Endothelial cell of umbilical vein (primary cell): ENCODE data around the gene SH3BGRL3. TPM values are rescaled to one million over a fixed set of nuclear protein-coding genes. Genes with fewer than 3 reads are reported as not detected.

ENCODE experiments used
- BruUV-seq: library from RNA; stranded (reverse); fragments of 400-500 nt; replicated peaks from 2 replicates; lab custom pipeline; 2021; lab: Mats Ljungman, UMichigan
- CTCF ChIA-PET: fragments of 300-600, 350-600 bp; sonication (Branson Sonifier 250); formaldehyde crosslinking; loops from one replicate; lab custom pipeline; 2021; ENCODE audit warnings: antibody characterized with exemption, inconsistent platforms; lab: Charles Lee
- POLR2A ChIA-PET: fragments of 300-600, 350-600 bp; sonication (Branson Sonifier 250); formaldehyde crosslinking; loops from one replicate; lab custom pipeline; 2021; ENCODE audit warnings: antibody characterized with exemption, inconsistent platforms; lab: Charles Lee
- DNase-seq: peaks from one replicate; pipeline ENCODE4 v3.0.0-alpha.2; 2011; ENCODE audit warnings: low read depth, low spot score
- FAIRE-seq: peaks from 2 replicates; lab custom pipeline; 2011; peaks lifted over from hg19 to GRCh38; lab: Jason Lieb, UNC
- H2AFZ ChIP-seq: 2 replicates; pipeline ENCODE4 v1.6.0; 2012; ENCODE audit warnings: low read depth, low read length, control low read depth, inconsistent platforms
- H3K27ac ChIP-seq: 2 replicates; pipeline ENCODE4 v1.5.1; 2011; ENCODE audit warnings: low read depth, mild to moderate bottlenecking, control low read depth, low read length, moderate library complexity; ENCODE audit not compliant: insufficient read depth
- H3K27me3 ChIP-seq, 2 experiments: 2 replicates each; pipeline versions ENCODE4 v1.6.0 to v1.6.1; 2011; ENCODE audit warnings: low read length in 2 of 2, mixed read lengths in 1 of 2; ENCODE audit not compliant: control insufficient read depth in 2 of 2, insufficient read depth in 2 of 2
- H3K36me3 ChIP-seq, 2 experiments: 2 replicates in 1 of 2; 3 replicates in 1 of 2; pipeline ENCODE4 v1.5.1; 2011; ENCODE audit warnings: low read length in 2 of 2, mild to moderate bottlenecking in 1 of 2, moderate library complexity in 1 of 2; ENCODE audit not compliant: control insufficient read depth in 2 of 2, insufficient read depth in 2 of 2; ENCODE audit errors: extremely low read depth in 1 of 2
- H3K4me1 ChIP-seq: 3 replicates; pipeline ENCODE4 v1.5.1; 2011; ENCODE audit warnings: mild to moderate bottlenecking, low read length; ENCODE audit not compliant: control insufficient read depth, insufficient read depth; ENCODE audit errors: extremely low read depth
- H3K4me2 ChIP-seq: 2 replicates; pipeline ENCODE4 v1.6.1; 2011; ENCODE audit warnings: low read length, control low read depth, mixed read lengths; ENCODE audit not compliant: insufficient read depth
- H3K4me3 ChIP-seq, 3 experiments: fragments of 200-600 bp in 1 of 3; sonication (generic), shearing (Covaris generic) in 1 of 3; replicated peaks in 1 of 3; 2 replicates each; pipeline ENCODE4 v1.5.1; 2011 to 2016; ENCODE audit warnings: control low read depth in 3 of 3, low read length in 3 of 3, mild to moderate bottlenecking in 2 of 3, inconsistent platforms in 1 of 3, low read depth in 1 of 3, moderate library complexity in 1 of 3; ENCODE audit not compliant: insufficient read depth in 1 of 3
- H3K79me2 ChIP-seq: 2 replicates; pipeline ENCODE4 v1.6.0; 2012; ENCODE audit warnings: low read length, inconsistent platforms; ENCODE audit not compliant: control insufficient read depth, insufficient read depth
- H3K9ac ChIP-seq: replicated peaks from 2 replicates; pipeline ENCODE3; 2011; ENCODE audit warnings: low read length, control low read depth; ENCODE audit not compliant: insufficient read depth; ENCODE audit errors: extremely low read depth
- H3K9me1 ChIP-seq: replicated peaks from 3 replicates; pipeline ENCODE4 v1.6.0; 2011; ENCODE audit warnings: mild to moderate bottlenecking, low read length; ENCODE audit not compliant: control insufficient read depth, insufficient read depth; ENCODE audit errors: extremely low read depth
- H3K9me3 ChIP-seq: replicated peaks from 2 replicates; pipeline ENCODE4 v1.5.1; 2012; ENCODE audit warnings: low read length, inconsistent platforms; ENCODE audit not compliant: control insufficient read depth, insufficient read depth
- H4K20me1 ChIP-seq: replicated peaks from 2 replicates; pipeline ENCODE3; 2011; ENCODE audit warnings: mild to moderate bottlenecking, low read length; ENCODE audit not compliant: control insufficient read depth, insufficient read depth; ENCODE audit errors: extremely low read depth
- EZH2 ChIP-seq: IDR thresholded peaks from 2 replicates; pipeline ENCODE4 v1.6.1; 2012; ENCODE audit warnings: borderline replicate concordance, low read depth, mild to moderate bottlenecking, moderate library complexity, low read length, inconsistent platforms; ENCODE audit not compliant: severe bottlenecking
- FOS ChIP-seq: IDR thresholded peaks from 2 replicates; pipeline ENCODE4 v1.6.1; 2011; ENCODE audit warnings: mild to moderate bottlenecking, low read length, moderate library complexity, borderline replicate concordance; ENCODE audit not compliant: insufficient read depth
- GATA2 ChIP-seq: IDR thresholded peaks from 2 replicates; pipeline ENCODE4 v1.7.0; 2011; ENCODE audit warnings: low read depth, mild to moderate bottlenecking, moderate library complexity, mixed read lengths, low read length; ENCODE audit not compliant: insufficient read length, insufficient read depth
- JUN ChIP-seq: IDR thresholded peaks from 2 replicates; pipeline ENCODE4 v1.6.1; 2011; ENCODE audit warnings: borderline replicate concordance, low read depth; ENCODE audit not compliant: insufficient read length, insufficient read depth
- MYC ChIP-seq: IDR thresholded peaks from one replicate; pipeline ENCODE4 v1.6.1; 2011; ENCODE audit warnings: mild to moderate bottlenecking, low read depth, low read length
- POLR2A ChIP-seq: IDR thresholded peaks from 2 replicates; pipeline ENCODE4 v1.6.1; 2012; ENCODE audit warnings: low read depth, mild to moderate bottlenecking, control low read depth, low read length
- POLR2AphosphoS5 ChIP-seq: IDR thresholded peaks from 2 replicates; pipeline ENCODE4 v1.6.1; 2012; ENCODE audit warnings: low read depth, mild to moderate bottlenecking, control low read depth, low read length, moderate library complexity; ENCODE audit not compliant: insufficient read depth
- dilution Hi-C: fragments of 300-500 bp; cut with MboI; formaldehyde crosslinking; loops from one replicate; pipeline ENCODE4 v1.15.0; 2019; ENCODE audit warnings: low sequenced_read_pairs; ENCODE audit not compliant: extremely low pct_ligation_motif_present
- intact Hi-C: fragments of 100-400 bp; cut with micrococcal nuclease; formaldehyde crosslinking; loops from one replicate; pipeline ENCODE4 v1.10.0; 2022
- polyA plus RNA-seq, 4 experiments: library from polyadenylated mRNA; depleted of rRNA in 3 of 4; stranded (reverse) in 3 of 4; unstranded in 1 of 4; fragments of >200 nt; gene quantifications; 2 replicates each; pipeline versions ENCODE4 v1.2.1 to v1.2.3, GENCODE V29; 2011 to 2012; ENCODE audit warnings: missing spikeins in 1 of 4
- total RNA-seq: library from RNA; stranded (reverse); gene quantifications from 2 replicates; pipeline ENCODE4 v1.2.3, GENCODE V29; 2021
- TF ChIP-seq, protein P1 (sequence below), 2 donors: IDR thresholded peaks; 1 replicate in 1 of 2; 2 replicates in 1 of 2; pipeline ENCODE4 v1.5.1; 2011; ENCODE audit warnings: low read length in 2 of 2, mild to moderate bottlenecking in 2 of 2, moderate library complexity in 2 of 2, control low read depth in 1 of 2, inconsistent platforms in 1 of 2, low read depth in 1 of 2; ENCODE audit not compliant: insufficient read depth in 1 of 2; ENCODE audit errors: extremely low read depth in 1 of 2
- TF ChIP-seq, protein P2 (sequence below): IDR thresholded peaks from 2 replicates; pipeline ENCODE4 v1.6.1; 2011; ENCODE audit not compliant: insufficient read depth, insufficient read length

SH3BGRL3 gene
- total and polyA plus RNA-seq, 2 donors (not counting 3 experiments of a cell fraction or from before 2014, with no cell fraction given): 233 to 344 TPM

DNA sequence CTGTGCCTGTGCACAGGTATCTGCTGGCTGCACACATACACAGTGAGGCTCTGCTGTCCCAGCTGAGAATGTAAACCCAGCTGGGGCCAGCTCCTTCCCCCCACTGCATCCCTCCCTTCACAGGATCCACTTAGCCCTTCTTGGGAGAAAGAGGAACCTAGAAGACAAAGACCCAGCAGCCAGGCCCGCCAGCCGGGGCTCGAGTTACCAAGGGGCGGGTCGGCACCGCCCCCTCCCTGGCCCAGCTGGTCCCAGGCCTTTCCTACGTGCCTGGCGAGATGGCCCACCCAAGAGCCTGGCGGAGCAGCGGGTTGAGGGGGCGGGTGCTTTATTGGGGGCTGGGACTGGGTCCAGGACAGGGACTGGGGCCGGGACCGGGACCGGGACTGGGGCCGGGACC is 2.1 kb downstream of the SH3BGRL3 start:
- no peaks in the 10 kb centered on the region for H3K9me1 ChIP-seq
- DNase-seq (no peak), FAIRE-seq (no peak)
- H4K20me1 ChIP-seq: no peaks in the 10 kb centered on the region
- peaks cover under 1 to 10% of the 10 kb centered on the region in 2 experiments for H3K36me3 ChIP-seq
- dilution Hi-C loops: no loop called here
- no peaks in the 10 kb centered on the region for H3K27me3 ChIP-seq
- H2AFZ ChIP-seq: no peak overlapping the region
- no peak overlapping the region for H3K4me2 ChIP-seq
- no TSS peak for BruUV-seq
- H3K4me3 ChIP-seq: no peak overlapping the region
- no peak overlapping the region for H3K9ac ChIP-seq
- ChIA-PET CTCF (interaction anchor here (9.1 kb wide), 1 partner anchor 38 kb away, joined by 132 read pairs; the partner anchor contains the start of gene CD52), POLR2A (no interaction called here)
- peaks cover 39% of the 10 kb centered on the region for H3K4me1 ChIP-seq
- intact Hi-C loops: no loop called here
- H3K27ac ChIP-seq: no peak overlapping the region
- TF ChIP-seq FOS (no peak), EZH2 (no peak), GATA2 (no peak), MYC (no peak), JUN (no peak), POLR2A (no peak)
- peaks cover 31% of the 10 kb centered on the region for H3K79me2 ChIP-seq
- no peaks in the 10 kb centered on the region for H3K9me3 ChIP-seq

DNA sequence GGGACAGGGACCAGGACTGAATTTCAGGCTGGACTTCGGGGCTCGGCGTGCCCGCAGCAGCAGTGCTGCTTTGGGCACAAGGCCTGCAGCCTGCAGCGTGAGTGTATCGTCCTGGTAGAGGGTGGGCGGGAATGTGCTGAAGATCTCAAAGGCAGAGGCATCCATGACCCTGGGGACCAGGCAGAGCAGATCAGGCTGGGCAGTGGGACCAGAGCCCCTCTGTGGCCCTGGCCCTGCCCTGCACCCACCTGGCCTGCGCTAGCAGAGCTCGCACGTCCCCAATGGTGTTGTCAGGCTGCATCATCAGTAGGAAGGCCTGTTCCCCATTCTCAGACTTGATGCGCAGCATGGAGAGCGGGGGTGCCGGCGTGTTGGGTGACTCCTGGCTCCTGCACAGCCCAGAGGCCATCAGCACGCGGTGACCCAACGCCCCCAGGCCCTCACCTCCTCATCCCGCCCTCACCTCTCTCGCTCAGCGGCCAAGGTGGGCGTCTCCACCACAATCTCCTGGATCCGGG is 2.6 kb downstream of the SH3BGRL3 start:
- H3K36me3 ChIP-seq: peaks cover 0 to 8% of the 10 kb centered on the region in 2 experiments
- POLR2A ChIA-PET: no interaction called here
- H3K9me3 ChIP-seq: no peaks in the 10 kb centered on the region
- H3K4me3 ChIP-seq: no peak overlapping the region
- BruUV-seq: no TSS peak
- dilution Hi-C loops: no loop called here
- no peak overlapping the region for H3K4me2 ChIP-seq
- H3K9me1 ChIP-seq: no peaks in the 10 kb centered on the region
- H4K20me1 ChIP-seq: no peaks in the 10 kb centered on the region
- H3K27ac ChIP-seq: no peak overlapping the region
- no peak overlapping the region for H3K9ac ChIP-seq
- no peaks in the 10 kb centered on the region for H3K27me3 ChIP-seq
- TF ChIP-seq POLR2AphosphoS5 (no peak), GATA2 (no peak), MYC (no peak), EZH2 (no peak), POLR2A (no peak), FOS (no peak), JUN (no peak)
- TF ChIP-seq, protein P1, sequence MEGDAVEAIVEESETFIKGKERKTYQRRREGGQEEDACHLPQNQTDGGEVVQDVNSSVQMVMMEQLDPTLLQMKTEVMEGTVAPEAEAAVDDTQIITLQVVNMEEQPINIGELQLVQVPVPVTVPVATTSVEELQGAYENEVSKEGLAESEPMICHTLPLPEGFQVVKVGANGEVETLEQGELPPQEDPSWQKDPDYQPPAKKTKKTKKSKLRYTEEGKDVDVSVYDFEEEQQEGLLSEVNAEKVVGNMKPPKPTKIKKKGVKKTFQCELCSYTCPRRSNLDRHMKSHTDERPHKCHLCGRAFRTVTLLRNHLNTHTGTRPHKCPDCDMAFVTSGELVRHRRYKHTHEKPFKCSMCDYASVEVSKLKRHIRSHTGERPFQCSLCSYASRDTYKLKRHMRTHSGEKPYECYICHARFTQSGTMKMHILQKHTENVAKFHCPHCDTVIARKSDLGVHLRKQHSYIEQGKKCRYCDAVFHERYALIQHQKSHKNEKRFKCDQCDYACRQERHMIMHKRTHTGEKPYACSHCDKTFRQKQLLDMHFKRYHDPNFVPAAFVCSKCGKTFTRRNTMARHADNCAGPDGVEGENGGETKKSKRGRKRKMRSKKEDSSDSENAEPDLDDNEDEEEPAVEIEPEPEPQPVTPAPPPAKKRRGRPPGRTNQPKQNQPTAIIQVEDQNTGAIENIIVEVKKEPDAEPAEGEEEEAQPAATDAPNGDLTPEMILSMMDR (IDR thresholded peaks at IDR 0.05; ENCODE audit: extremely low read depth in 1 of 2, insufficient read depth in 1 of 2, low read depth in 1 of 2, low read length in 2 of 2): no peak
- TF ChIP-seq, protein P2, sequence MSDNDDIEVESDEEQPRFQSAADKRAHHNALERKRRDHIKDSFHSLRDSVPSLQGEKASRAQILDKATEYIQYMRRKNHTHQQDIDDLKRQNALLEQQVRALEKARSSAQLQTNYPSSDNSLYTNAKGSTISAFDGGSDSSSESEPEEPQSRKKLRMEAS: no peak
- peaks cover 31% of the 10 kb centered on the region for H3K79me2 ChIP-seq
- H3K4me1 ChIP-seq: peaks cover 39% of the 10 kb centered on the region
- no peak for FAIRE-seq
- no peak overlapping the region for H2AFZ ChIP-seq
- CTCF ChIA-PET: interaction anchor here (4.3 to 9.1 kb wide), 2 partner anchors 37 kb away, joined by 120 to 132 read pairs; partner anchors contain the start of gene CD52
- intact Hi-C loops: no loop called here
- DNase-seq: no peak
